GM06990 (cell line): Measurements from ENCODE around the gene STEAP1B.

Source experiments
- DNase-seq: peaks from one replicate; pipeline ENCODE4 v3.0.0-alpha.2; 2011; ENCODE audit not compliant: insufficient read length; ENCODE audit errors: extremely low read depth
- H3K27me3 ChIP-seq: replicated peaks from 2 replicates; pipeline ENCODE4 v1.6.0; 2011; ENCODE audit warnings: low read length; ENCODE audit not compliant: control insufficient read depth, insufficient read depth
- H3K36me3 ChIP-seq: 2 replicates; pipeline ENCODE4 v1.5.1; 2011; ENCODE audit warnings: low read length; ENCODE audit not compliant: control insufficient read depth, insufficient read depth
- H3K4me3 ChIP-seq: replicated peaks from 2 replicates; pipeline ENCODE4 v1.5.1; 2011; ENCODE audit warnings: low read depth, mild to moderate bottlenecking, control low read depth, low read length
- CTCF ChIP-seq: IDR thresholded peaks from 2 replicates; pipeline ENCODE4 v1.5.1; 2011; ENCODE audit warnings: low read length, control low read depth, mild to moderate bottlenecking, inconsistent platforms; ENCODE audit not compliant: insufficient read depth, poor library complexity, severe bottlenecking

STEAP1B gene

GRCh38 chr7:22420008-22420407 is 80.0 kb downstream of the STEAP1B start:
- no peak for DNase-seq
- no peak for TF ChIP-seq CTCF
- H3K27me3 ChIP-seq, result no peaks in the 10 kb centered on the region
- no peaks in the 10 kb centered on the region for H3K36me3 ChIP-seq
- no peak overlapping the region for H3K4me3 ChIP-seq

- Histone ChIP-seq H3K4me3 (no peak overlapping the region), H3K36me3 (no peaks in the 10 kb centered on the region), H3K27me3 (no peaks in the 10 kb centered on the region)
- TF ChIP-seq CTCF, result no peak
- DNase-seq, result no peak
Observed at GRCh38 chr7:22419488-22419887, 80.5 kb downstream of the STEAP1B start.

- H3K36me3 ChIP-seq, result no peaks in the 10 kb centered on the region
- no peak overlapping the region for H3K4me3 ChIP-seq
- TF ChIP-seq CTCF, result no peak
- H3K27me3 ChIP-seq, result no peaks in the 10 kb centered on the region
- DNase-seq, result no peak
Observed at GRCh38 chr7:22418251-22419046, 81.5 kb downstream of the STEAP1B start.

GRCh38 chr7:22417841-22418240 is 82.1 kb downstream of the STEAP1B start:
- no peak overlapping the region for H3K4me3 ChIP-seq
- DNase-seq, result no peak
- no peak for TF ChIP-seq CTCF
- no peaks in the 10 kb centered on the region for H3K27me3 ChIP-seq
- no peaks in the 10 kb centered on the region for H3K36me3 ChIP-seq

GRCh38 chr7:22417349-22417748 is 82.6 kb downstream of the STEAP1B start:
- no peak for TF ChIP-seq CTCF
- Histone ChIP-seq H3K36me3 (no peaks in the 10 kb centered on the region), H3K4me3 (no peak overlapping the region), H3K27me3 (no peaks in the 10 kb centered on the region)
- no peak for DNase-seq
